Activated T-helper 2 cell treated with anti-CD3 and anti-CD28 coated beads, Interferon-gamma antibody, Interleukin-2, Interleukin-4, amounts not matched to agents 10 μg/mL and 5 μg/mL and 100 μg/mL, durations not matched to agents 14 hours and 24 hours and 36 hours (primary cell): ENCODE measurements around the gene YBEY. TPM values are rescaled to one million over a fixed set of nuclear protein-coding genes. Genes with fewer than 3 reads are reported as not detected.

ENCODE experiments used
- total RNA-seq: library from RNA; stranded (reverse); gene quantifications from 2 replicates; pipeline ENCODE4 v1.2.3, GENCODE V29; 2022

YBEY gene
- total RNA-seq, 1 donor from 2014 or later, result 14.4 TPM

Other genes starting within 250 kb of the YBEY start
- 2.2 TPM in 2 replicates for gene COL6A2, start 188.2 kb upstream of the YBEY start, total RNA-seq
- gene FTCD, start 130.8 kb upstream of the YBEY start, total RNA-seq, result 0.14 and 0.23 TPM in 2 replicates
- 13.9 and 14.7 TPM in 2 replicates for gene SPATC1L, start 101.9 kb upstream of the YBEY start, total RNA-seq
- 28.5 and 30.5 TPM in 2 replicates for gene LSS, start 57.6 kb upstream of the YBEY start, total RNA-seq
- 123 and 138 TPM in 2 replicates for gene MCM3AP, start 731 bp upstream of the YBEY start, total RNA-seq
- 32.2 and 32.8 TPM in 2 replicates for gene C21orf58, start 37.5 kb downstream of the YBEY start, total RNA-seq
- 55.8 and 58.8 TPM in 2 replicates for gene PCNT, start 37.8 kb downstream of the YBEY start, total RNA-seq
- 36.1 and 37.5 TPM in 2 replicates for gene DIP2A, start 172.5 kb downstream of the YBEY start, total RNA-seq